IPS-18c (cell line): ENCODE measurements around the gene USH1G.

Experiments used
- H3K4me3 ChIP-seq: 2 replicates; pipeline ENCODE4 v1.7.0; 2013; ENCODE audit warnings: low read depth, mild to moderate bottlenecking, low read length, moderate library complexity; ENCODE audit not compliant: insufficient read depth
- H3K9me3 ChIP-seq: one replicate; pipeline ENCODE4 v1.6.1; 2013; ENCODE audit warnings: mild to moderate bottlenecking, low read length, moderate library complexity; ENCODE audit not compliant: control insufficient read depth, insufficient read depth

The USH1G gene

GRCh38 chr17:74957935-74958740 lies 35.1 kb upstream of the USH1G start:
- no peak overlapping the region for H3K4me3 ChIP-seq
- peaks cover 4% of the 10 kb centered on the region for H3K9me3 ChIP-seq

GRCh38 chr17:74956093-74956492 lies 33.0 kb upstream of the USH1G start:
- Histone ChIP-seq H3K4me3 (no peak overlapping the region), H3K9me3 (peaks cover 4% of the 10 kb centered on the region)

- H3K4me3 ChIP-seq: no peak overlapping the region
- peaks cover 4% of the 10 kb centered on the region for H3K9me3 ChIP-seq
Measured at GRCh38 chr17:74954665-74955421, 31.8 kb upstream of the USH1G start.

DNA sequence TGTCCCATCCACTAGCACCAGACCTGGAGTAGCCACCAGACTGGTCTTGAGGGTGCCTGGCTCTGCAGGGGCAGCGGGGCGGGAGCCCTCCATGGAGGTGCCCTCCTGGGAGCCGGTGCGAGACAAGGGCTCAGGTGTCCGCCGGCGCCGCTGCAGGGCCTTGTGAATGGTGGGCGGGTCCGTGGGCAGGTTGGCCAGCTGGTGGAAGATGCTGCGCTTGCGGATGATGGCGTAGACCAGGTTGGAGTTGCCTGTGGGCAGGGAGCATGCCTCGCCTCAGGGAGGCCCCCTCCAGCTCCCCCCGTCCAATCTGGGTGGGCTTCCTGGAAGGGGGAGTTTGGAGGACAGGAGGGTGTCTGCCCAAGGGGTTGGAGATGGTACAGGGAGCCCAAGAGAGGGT lies 31.1 kb upstream of the USH1G start:
- Histone ChIP-seq H3K9me3 (peaks cover 4% of the 10 kb centered on the region), H3K4me3 (no peak overlapping the region)

DNA sequence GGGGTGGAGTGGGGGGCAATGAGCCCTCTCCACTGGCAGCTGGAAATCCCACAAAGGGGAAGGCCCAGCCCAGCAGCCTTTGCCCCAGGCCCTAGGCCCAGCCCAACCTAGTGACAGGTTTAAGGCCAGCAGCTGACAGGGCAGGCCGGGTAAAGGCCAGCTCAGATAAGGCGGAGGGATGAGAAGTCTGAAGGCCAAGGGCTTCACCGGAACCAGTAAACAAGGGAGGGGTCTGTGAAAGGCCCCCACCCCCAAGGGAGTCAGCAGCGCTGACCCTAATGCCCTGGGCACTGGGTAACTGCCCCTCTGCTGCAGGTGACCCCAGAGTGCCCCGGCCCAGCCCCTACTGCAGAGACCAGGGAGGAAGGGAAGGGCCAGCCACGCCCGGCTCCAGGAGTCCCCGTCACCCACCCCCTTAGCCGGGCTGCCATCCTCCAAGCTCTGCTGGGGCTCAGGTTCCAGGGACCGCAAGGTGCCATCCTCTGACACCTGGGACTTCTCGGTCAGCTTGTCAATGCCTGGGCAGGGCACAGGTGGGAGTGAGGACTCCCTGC lies 30.2 kb upstream of the USH1G start:
- Histone ChIP-seq H3K9me3 (peaks cover 4% of the 10 kb centered on the region), H3K4me3 (no peak overlapping the region)

- Histone ChIP-seq H3K4me3 (no peak overlapping the region), H3K9me3 (peaks cover 4% of the 10 kb centered on the region)
Measured at GRCh38 chr17:74952431-74953133, 29.5 kb upstream of the USH1G start.

DNA sequence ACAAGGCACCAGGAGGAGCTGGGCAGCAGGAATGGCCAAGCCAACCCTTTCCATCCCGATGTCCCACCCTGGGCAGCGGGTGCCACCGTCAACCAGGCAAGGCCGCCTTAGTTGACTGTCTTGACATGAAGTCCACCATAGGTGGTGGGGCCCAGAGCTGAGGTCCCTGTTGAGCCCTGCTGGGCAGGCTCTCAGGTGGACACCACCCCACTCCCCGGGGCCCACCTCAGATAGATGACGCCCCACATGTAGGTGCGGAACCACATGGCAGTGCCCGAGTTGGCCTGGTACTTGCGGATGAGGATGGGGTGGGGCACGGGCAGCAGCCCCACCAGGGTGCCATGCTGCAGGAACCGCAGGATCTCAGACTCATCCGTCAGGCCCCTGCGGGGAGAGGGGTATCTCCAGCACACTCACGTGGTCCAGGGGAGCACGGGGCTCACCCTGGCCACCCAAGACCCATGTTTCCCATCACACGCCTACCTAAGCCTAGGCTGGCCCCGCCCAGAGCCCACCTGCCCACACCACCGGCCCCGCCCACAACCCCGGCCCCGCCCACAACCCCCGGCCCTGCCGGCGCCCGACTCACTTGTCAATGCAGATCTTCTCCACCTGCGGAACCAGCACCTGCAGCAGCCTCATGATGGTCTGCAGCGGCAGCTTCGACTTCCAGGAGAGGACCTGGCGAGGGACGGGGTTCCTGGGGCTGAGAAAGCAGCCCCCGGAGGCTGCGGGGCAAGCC lies 28.8 kb upstream of the USH1G start:
- no peak overlapping the region for H3K4me3 ChIP-seq

GRCh38 chr17:74951065-74951464 lies 28.0 kb upstream of the USH1G start:
- H3K4me3 ChIP-seq: no peak overlapping the region
- H3K9me3 ChIP-seq: peaks cover 4% of the 10 kb centered on the region

More for the DNA sequence above, 28.8 kb upstream of the USH1G start:
- H3K9me3 ChIP-seq: peaks cover 4% of the 10 kb centered on the region

GRCh38 chr17:74950207-74950606 lies 27.2 kb upstream of the USH1G start:
- H3K4me3 ChIP-seq: no peak overlapping the region

DNA sequence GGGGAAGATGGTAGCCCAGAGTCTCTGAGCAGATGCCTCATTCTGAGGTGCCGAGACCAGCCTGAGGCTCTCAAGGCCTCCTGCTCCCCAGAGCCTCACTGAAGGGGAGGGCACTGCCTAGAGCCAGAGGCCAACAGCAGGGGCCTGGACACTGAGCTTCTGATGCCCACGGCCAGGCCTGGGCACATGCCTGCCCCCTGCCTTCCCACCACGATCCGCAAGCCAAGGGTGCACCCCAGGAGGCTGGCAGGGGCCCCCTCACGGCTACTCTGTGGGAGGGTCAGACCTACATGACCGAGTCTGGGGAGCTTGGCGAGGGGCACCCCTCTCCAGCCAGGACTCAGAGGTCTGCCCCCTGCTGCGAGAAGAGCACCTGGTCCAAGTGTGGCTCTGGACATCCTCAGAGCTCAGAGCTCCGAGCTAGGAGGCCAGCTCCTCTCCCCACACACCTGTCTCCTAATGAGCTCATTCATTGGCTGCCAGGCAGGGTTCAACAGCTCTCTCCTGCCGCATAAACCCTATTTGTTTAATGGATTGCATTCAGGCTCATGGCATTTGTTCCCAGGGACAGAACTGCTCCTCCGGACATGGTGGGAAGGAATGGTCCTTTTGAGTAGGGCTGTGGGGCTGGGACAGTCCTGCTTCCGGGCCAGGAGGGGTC lies 26.5 kb upstream of the USH1G start:
- Histone ChIP-seq H3K4me3 (no peak overlapping the region), H3K9me3 (peaks cover under 1% of the 10 kb centered on the region)

More at GRCh38 chr17:74950207-74950606, 27.2 kb upstream of the USH1G start:
- peaks cover 4% of the 10 kb centered on the region for H3K9me3 ChIP-seq

DNA sequence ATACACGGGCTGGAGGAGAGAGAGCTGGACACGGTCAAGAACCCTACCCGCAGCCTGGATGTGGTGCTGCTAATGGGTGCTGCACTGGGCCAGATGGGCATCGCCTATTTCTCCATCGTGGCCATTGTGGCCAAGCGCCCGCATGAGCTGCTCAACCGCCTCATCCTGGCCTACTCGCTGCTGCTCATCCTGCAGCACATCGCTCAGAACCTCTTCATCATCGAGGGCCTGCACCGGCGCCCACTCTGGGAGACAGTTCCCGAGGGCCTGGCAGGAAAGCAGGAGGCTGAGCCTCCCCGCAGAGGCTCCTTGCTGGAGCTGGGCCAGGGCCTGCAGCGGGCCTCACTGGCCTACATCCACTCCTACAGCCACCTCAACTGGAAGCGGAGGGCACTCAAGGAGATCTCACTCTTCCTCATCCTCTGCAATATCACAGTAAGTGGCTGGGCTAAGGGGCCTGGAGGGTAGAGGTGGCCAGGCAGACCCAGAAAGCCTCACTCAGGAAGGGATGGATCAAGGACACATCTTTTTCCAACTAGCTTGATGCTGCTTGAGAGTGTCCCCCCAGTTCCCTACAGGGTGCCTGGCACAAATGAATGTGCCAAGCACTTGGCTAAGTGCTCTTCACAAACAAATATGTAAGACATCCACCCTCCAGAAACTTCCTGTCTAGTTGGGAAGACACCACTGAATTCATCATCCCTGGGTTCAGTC lies 24.1 kb upstream of the USH1G start:
- Histone ChIP-seq H3K9me3 (no peaks in the 10 kb centered on the region), H3K4me3 (no peak overlapping the region)

GRCh38 chr17:74946641-74947040 lies 23.6 kb upstream of the USH1G start:
- Histone ChIP-seq H3K4me3 (no peak overlapping the region), H3K9me3 (no peaks in the 10 kb centered on the region)

DNA sequence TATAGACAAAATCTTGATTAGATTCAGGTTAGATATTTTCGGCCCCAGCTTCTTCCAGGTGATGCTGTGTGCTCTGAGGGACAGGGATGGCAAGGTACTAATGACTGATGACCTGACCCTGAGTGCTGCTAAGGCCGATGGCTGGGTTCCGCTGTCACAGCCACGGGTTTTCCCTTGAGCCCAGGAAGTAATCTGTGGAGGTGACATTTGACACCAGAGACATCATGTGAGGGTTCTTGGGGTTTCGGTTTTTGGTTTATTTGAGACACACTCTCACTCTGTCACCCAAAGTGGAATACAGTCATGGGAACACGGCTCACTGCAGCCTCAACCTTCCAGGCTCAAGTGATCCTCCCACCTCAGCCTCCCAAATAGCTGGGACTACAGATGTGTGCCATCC lies 22.5 kb upstream of the USH1G start:
- H3K9me3 ChIP-seq: no peaks in the 10 kb centered on the region
- H3K4me3 ChIP-seq: no peak overlapping the region

- no peaks in the 10 kb centered on the region for H3K9me3 ChIP-seq
- no peak overlapping the region for H3K4me3 ChIP-seq
Measured at GRCh38 chr17:74943808-74944522, 20.9 kb upstream of the USH1G start.

DNA sequence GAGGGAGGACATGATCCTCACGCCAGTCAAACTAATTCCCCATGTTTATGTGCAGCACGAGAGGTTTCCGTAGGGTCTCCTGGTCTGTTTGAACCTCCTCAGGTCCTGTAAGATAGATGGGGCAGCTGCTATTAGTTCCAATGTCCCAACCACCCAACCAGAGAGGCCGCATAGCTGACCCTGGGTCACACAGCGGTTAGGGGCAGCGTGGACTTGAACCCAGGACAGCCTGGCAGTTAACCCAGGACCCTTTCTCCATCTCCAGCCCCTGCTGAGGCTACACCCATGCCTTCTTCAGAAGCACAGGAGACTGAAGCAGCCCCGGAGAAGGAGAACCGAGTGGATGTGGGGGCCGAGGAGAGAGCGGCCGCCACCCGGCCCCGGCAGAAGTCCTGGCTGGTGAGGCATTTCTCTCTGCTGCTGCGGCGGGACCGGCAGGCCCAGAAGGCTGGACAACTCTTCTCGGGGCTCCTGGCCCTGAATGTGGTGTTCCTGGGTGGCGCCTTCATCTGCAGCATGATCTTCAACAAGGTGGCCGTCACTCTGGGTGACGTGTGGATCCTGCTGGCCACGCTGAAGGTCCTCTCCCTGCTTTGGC lies 18.2 kb upstream of the USH1G start:
- Histone ChIP-seq H3K9me3 (no peaks in the 10 kb centered on the region), H3K4me3 (no peak overlapping the region)
